ENCODE results near the gene PTPRK.
"Not testable (repeated sequence)": the region's sequence is repeated elsewhere in the genome, so short reads cannot be mapped to it uniquely, and the experiment has no call there.

PTPRK gene

DNA sequence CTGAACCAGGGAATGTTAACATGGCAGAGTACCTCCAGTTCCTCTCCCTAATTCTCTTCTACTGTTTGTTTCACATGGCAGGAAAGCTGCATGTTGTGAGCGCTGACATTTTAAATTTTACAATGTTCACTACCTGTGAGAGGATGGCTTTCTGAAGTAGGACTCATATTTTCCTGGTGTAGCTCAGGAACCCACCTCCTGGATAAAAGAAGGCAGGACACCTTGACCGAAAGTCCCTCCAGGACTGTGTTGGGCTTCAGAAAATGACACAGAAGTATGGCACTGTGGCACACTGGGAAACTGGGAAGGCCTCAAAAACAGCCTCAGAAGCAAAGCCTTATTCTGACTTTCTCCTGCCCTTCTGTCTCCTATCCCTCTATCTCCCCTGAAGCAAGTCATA, 33.3 kb downstream of the PTPRK start:
- no peak for DNase-seq

DNA sequence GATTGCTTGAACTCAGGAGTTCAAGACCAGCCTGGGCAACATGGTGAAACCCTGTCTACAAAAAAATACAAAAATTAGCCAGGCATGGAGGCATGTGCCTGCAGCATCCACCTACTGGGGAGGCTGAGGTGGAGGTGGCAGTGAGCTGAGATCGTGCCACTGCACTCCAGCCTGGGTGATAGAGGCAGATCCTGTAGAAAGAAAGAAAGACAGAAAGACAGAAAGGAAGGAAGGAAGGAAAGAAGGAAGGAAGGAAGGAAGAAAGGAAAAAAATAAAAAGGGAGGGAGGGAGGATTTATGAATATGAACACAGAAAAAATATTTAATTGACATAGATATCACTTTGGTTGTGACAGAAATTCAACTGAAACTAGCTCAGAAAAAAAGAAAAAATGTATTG, 33.8 kb downstream of the PTPRK start:
- not testable (repeated sequence) for DNase-seq

DNA sequence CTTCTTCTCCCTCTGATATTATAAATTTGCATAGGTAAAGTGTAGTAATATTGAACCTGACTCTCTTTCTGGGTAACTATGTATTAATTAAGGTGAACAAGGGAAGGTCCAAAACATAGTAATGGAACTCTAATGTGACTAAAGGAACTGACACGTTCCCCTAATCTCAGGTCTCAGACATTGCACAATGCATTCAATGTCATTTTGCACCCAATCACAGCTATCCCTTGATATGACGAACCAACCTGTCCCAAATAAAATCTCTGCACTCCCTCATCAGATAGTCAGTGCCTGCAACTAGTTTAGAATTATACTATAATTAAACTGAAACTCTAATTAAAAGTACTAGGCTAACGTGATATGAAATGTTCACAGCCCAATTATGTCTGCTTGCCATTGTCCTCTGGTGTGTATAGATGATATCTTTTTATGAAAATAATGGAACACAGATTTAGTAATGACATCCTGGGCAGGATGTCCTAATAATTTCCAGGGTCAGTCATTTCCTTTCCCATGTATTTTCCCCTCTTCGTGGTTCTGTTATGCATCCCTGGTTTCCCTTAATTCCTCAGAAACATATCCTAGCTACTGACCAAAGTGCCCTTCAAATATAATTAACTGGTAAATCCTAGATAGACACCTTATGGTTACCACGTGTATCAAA, 36.8 kb downstream of the PTPRK start:
- DNase-seq, result no peak

DNA sequence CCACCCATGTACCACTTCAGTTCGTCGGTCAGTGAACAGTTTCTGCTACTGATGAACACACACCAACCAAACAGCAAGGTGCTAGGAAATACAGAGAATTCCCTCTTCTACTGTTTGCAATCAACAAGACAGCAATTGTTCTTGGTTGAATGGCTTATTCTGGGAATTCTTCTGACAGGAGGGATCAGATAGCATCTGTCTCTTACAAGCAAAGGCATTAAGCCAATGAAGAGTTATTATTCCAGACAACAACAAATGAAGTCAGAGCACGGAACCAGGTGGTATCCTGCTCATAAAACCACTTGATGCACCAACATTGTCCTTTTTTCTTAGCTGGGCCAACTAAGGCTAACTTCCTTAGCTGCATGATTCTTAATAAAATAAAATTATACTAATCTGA, 37.8 kb downstream of the PTPRK start:
- no peak for DNase-seq

DNA sequence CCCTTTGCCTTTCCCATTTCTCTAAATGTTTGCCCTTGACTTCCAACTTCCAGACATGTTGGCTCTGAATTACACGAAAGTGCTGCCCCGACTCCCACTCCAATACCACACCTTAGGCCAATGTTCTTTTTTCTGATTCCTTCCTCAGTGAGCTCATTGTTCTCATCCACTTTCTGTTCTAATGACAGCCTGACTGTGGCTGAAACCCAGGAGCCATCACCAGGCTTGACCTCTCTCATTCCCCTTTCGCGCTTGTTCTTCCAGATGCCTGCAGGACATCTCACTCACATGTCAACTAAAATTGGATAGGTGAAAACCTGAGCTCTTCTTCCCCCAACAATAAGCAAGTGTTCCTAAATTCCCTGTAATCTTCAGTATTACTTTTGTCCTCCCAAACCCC, 40.4 kb downstream of the PTPRK start:
- no peak for DNase-seq

DNA sequence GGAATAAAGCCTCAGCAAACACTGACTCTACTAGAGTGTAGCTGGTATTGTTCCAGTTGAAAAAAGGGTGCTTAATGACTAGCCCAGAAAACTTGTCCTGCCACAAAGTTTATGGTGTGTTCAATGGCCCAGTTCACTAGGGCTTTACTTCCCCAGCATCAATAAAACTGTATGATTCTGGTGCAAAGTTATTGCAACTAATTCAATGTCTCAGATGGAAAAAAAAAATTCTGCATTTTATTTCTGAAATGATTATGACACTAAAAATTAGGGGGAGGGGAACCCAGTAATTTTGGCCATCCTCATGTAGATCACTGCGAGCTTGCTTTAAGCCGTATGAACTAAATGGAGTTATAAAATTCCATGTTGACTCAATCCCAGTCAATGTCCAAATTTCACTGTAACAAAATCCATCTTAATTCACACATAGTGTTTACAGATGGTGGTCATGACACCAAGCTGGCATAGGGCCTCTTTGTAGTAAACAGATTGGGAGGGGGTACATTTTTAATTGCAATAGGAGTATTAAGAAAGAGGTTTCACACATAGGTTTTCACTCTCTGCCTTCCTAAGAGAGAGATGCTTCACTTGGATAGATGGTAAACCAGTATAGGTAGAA, 41.2 kb downstream of the PTPRK start:
- no peak for DNase-seq

DNA sequence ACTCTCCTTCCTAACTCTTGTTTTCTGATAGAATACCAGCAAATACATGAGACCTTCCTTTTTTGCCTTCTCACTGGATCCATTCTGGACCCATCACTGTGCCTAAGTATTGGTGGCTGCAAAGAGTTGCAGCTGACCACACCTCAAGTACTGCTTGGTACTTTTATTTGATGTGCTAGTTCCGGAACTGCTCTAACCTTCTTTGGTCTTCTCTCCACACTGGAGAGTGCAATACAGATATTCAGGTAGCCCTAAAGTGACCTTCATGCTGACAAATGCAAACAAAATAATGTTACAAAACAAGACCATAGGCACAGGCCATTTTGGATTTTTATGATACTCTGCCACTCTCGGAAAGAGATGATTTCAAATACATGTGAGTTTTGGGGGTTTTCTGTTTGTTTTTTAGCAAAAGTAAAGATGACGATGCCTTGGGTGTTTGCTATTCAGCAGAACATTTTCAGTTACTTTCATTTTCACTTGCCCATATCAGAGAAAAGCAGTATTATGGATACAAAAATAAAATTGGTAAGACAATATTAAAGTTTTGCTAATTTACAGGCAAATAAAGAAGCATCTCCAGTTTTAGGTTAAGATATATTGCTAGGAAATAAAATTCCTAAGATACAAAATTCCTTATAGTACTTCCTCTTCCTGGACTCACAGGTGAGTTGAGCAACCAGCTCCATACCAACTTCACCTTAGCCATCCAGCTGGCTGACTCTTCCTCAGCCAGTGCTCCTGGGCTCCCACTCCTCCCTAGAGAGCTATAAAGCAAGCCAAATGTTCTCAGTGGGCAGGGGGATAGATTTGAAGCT, 42.0 kb downstream of the PTPRK start:
- no peak for DNase-seq

DNA sequence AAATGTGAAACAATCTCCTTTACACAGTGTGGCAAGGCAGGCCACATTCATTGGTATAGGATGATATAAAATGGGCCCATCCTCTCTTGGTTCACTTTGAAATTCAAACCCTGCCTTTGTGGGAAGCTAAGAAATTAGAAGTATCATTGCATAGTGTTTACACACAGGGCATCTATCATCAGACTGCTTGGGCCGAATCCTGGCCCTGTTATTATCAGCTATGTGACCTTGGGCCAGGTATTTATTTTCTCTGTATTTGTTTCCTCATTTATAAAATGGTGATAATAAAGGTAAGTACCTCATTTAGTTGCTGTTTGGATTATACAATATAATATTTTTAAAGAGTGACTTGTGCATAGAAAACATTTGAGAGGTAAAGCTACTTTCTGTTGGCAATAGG, 45.5 kb downstream of the PTPRK start:
- no peak for DNase-seq

DNA sequence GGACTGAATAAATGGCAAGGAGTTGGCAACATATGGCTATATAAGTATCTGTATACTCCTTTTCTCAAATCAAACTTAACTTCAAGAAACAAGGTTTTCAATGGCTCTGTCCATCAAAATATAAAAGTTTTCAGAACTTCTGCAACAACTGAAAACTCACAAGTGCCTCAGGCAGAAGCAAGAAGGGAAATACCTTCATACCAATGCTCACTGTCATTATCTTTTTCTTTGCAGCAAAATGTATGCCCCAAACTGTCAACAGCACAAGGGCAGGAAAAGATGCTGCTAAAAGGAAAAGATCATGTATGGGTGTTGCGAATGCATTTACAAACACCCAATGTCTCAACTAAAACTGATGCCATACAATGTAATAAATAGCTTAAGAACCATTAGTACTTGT, 45.9 kb downstream of the PTPRK start:
- DNase-seq, result no peak

DNA sequence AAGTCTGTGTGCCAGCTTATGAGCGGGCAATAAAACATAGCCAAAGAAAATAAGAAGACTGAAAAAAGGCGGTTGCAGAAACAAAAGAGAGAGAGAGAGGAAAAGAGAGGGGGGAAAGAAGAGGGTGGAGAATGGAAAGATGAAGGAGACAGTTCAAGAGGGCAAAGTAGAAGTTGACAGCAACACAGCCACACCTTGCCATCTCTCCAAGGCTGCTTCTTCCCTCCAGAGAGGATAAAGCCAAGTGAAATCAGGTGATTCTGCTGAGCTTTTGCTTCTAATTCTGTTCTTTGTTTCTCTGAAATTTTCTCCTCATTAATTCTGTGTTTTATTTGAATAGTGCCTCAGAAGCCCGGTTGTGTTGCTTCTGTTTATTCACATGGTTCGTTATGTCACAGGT, 48.5 kb downstream of the PTPRK start:
- no peak for DNase-seq

DNA sequence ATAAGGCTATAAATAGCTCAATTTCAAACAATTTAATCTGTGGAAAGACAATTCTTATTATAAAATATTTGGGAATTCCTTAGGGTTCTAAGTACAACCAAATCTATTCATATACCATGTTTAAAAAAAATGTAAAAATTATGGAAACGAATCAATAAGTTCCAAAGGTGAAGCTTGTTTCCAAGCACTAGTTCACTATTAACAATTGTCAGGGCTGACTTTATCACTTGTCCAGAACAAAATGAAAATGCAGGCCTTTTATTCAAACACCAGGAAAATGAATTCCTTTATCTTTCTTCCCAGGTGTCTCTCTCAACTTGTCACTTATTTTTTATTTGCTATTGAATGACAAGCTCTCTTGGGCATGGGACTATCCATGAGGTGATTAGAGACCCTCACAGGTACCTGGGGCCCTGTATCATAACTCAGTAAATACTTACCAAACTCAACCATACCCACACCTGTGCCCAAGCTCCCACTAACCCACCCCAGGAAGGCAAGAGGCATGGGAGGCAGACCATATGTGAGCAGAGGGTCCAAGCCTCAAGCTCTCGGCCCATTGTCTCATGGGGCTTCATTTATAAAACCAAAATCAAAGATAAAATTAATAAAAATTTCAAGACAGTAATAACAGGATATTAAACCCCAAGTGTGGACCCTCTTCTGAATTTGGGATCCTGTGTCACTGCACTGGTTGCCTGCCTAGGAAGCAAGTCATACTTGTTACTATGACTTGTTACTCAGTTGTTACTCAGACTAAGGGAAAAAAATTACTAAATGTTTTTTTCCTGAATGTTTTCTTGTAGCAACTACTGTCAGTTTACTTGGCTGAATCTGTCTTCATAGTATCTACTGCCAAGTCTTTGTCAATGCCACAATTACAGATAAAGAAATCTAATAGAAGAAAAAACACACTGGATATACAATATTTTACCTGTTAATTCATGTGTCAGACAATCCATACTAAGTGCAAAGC, 54.7 kb downstream of the PTPRK start:
- DNase-seq, result no peak

DNA sequence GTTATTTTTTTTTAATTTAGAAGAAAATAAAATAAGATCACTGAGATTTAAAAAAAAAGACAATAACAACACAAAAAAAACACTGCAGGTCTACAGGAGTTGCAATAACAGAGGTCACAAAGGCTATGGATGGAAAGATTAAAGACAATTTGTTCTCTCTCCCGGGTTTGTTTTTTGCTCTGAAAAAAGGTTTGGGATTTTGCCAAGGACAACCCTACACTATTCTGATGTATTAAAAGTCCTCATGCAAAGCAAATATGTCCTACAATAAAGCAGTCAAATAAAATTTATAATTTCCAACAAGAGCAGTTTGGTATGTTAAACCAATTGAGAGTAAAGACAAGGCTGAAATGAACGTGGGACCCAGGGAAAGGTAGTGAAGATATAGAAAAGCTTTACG, 55.6 kb downstream of the PTPRK start:
- DNase-seq, result no peak

DNA sequence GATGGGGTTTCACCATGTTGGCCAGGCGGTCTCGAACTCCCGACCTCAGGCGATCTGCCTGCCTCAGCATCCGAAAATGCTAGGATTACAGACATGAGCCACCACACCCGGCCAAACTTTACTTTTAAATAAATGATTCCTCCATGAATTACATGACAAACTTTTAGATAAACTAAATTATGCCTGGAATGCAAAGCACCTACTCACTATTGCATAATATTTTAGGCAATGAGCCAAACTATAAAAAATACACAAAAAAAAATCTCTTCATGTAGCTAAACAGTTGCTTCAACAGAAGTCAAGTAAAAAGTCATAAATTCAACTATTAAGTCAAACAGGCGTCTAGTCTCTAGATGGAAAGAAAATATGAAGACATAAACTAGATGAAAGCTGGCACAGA, 56.5 kb downstream of the PTPRK start:
- DNase-seq, result no peak

DNA sequence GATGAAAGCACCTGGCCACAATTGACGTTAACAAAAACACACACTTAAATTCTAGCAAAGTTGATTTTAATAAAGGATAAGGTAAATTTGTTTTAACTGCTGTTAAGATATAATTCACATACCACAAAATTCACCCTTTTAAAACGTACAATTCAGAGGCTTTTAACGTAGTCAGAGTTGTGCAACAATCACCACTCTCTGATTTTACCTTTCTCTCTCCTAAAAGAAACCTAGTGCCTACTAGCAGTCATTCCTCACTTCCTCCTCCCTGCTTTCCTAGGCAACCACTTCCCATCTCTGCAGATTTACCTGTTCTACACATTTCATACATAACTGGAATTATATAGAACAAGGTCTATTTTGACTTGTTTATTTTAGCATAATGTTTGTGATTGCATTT, 58.9 kb downstream of the PTPRK start:
- no peak for DNase-seq

DNA sequence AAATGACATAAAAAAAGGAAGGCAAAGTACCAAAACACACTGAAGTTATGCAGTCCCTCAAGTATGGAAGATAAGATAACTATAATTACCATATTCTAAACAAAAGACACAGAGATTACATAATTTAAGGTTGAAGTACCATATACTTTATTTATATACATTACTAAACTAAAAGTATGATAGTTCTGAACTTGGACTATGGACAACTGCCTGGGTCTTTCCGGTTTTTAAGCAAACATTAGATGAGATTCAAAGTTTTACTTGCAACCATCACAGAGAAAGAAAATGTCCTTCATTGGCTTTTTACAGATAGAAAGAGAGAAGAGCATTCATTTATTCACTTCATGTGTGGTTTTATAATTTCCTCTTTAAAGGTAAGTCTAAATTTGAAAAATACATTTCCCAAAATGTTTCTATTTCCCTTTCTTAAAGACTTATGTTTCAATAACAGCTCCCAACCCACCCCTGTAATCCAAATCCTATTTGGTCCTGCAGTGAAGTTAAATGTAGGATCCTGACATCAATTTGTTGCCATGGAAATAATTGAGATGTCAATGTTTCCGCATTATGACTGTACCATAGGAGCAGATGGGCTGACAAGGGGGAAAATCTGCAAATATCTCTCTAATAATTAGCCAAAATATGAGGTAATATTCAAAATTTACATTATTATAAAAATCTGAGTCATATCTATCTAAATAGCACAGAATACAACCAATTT, 63.7 kb downstream of the PTPRK start:
- no peak for DNase-seq

DNA sequence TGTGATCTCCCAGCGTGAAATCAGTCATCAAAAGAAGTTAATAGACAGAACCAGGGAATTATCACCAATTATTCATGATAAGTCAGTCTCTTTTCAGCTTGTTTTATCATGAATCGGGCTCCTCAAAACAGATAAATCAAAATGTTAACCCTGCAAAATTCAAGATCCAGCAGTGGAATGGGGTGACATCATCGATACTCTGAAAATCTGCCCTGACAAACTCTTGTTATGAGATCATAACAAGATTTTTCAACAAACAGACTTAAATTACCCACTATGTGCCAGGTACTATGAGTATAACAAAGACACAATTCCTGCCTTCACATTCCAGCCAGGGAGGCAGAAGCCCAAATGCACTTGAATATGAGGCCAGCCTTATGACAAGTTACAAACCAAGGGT, 64.4 kb downstream of the PTPRK start:
- DNase-seq, result no peak

DNA sequence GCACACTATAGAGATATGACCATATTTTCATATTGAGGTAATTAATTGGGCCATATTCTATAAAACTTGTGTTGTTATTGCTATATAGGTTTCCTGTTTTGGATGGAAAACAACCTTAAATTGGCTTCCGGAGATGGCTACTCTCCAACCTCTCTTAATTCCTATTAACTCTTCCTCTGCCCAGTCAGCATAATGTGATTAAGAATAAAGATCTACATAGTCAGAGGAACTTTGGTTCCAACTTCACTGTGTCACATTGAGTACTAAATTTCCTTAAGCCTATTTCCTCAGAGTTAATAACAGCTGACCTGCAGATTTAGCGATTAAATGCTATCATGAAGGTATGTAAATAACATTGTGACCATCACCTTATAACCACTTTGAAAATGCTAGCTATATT, 67.7 kb downstream of the PTPRK start:
- no peak for DNase-seq

DNA sequence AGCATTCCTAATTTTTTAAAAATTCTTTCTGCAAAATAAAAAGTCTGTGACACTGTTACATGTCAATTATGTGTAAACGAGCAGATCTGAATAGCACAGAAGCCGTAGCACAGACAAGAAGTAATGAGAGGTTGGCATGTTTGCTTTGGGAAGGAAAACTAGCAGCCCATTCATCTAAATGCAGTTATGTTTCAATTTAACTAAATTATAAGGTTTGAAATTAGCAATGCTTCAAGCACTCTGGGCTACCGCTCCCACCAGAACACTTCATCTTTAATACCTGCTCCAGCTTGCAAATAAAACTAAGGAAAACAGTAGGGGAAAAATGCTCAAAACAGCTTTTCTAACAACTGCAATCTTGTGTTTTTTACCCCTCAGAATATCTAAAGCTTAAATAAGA, 73.9 kb downstream of the PTPRK start:
- DNase-seq, result no peak

DNA sequence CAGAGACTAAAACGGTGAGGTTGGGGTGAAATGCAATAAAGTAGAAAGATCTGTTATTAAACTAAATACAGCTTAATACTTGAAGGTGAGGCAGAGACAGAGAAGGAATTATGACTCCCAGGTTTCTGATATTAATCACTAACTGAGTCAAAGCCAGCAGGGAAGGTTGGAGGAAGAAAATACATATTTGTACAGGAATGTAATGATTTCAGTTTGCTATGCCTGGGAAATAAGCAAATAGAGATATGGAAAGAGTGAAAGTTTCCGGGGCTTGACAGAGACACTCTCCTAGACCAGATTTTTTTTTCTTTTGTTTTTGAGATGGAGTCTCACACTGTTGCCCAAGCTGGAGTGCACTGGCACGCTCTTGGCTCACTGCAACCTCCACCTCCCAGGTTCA, 76.8 kb downstream of the PTPRK start:
- DNase-seq, result no peak

DNA sequence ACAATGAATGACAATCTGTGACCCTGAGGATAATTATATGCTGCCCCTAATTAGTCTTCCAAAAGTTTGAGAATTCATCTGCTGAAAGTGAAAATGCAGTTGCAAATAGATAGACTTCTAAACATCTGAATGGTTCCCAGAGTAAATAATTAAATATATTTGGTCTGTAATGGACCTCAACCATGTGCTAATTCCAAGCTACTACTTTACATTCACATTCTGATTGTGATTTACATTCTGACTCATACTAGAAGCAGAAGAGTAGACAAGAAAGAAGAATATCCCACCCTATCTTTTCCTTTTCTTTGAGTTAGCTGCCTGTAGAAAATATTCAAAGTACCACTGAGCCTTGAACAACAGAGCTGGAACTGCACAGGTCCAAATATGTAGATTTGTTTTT, 80.8 kb downstream of the PTPRK start:
- no peak for DNase-seq

DNA sequence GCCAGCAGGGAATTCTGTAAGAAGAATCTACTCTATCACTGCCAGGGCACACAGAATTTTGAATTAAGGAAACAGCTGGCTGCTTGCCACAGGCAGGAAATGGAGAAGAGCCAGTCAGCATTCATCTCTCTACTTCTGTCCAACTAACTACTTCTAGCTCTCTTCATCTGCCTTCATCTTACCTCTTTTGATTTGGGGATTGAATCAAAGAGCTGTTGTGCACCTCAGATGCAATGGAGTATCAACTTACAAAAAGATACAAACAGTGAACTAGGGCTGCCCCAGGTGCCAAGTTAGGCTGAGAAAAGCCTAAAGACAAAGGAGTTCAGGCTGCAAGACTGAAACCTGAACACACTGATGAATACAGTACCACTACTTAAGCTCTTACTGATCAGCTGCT, 82.0 kb downstream of the PTPRK start:
- DNase-seq, result no peak

DNA sequence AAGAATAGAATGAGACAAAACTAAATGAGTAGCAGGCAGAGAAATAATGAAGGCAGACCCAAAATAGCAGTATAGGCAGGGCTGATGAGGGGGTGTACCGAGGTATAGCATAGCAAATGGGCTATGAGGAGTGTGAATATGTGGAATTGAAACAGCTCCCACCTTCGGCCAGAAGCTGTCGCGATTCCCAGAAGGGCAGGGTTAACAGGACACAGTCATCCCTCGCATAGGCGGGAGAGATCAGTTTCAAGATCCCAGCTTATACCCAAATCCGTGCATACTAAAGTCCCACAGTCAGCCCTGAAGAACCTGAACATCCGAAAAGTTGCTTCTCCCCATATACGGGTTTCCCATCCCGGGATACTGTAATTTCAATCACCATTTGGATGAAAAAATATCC, 82.7 kb downstream of the PTPRK start:
- no peak for DNase-seq

Data from T-helper 9 cell (primary cell).